TTC549 (cell line): ENCODE data around the gene TIMP3.

ENCODE experiments used
- FAIRE-seq: peaks from 2 replicates; lab custom pipeline; 2012; peaks lifted over from hg19 to GRCh38; lab: Jason Lieb, UNC

Gene TIMP3

GRCh38 chr22:32809786-32810554 is 8.5 kb downstream of the TIMP3 start:
- FAIRE-seq, result no peak

- no peak for FAIRE-seq
Measured at GRCh38 chr22:32810555-32811133, 9.1 kb downstream of the TIMP3 start.

DNA sequence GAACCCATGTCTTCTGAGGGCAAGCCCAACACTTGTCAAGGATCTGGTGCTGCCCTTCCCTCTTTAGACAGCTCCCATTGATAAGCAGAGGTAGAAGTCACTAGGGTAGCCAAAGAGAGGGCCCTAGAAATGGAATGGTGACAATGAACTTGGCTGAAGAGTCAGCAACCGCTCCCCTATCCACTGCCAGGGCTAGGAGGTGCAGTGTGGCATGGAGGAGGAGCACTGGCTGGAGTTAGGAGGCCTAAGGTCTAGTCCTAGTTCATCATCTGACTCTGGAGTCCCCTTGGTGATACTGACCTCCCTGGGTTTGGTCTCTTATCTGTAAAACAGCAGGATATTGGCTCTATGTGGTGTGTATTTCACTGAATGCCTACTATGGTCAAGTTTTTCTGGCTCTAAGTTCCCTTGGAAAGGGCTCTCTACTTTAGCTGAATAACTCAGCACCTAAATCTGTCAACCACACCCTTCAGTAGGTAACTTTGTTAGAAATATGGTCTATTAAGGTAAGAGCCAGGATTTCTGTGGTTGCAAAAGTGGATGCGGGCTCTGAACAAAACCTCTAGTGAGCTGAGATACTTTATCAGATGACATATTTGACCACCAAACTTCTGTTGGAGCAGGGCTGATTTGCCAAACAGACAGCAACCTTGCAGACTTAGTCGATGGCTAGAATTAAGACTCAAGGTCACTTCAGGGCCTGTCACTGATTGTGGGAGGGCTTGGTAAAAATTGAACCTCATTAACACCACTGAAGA is 10.5 kb downstream of the TIMP3 start:
- no peak for FAIRE-seq

GRCh38 chr22:32814285-32814860 is 12.9 kb downstream of the TIMP3 start:
- no peak for FAIRE-seq

DNA sequence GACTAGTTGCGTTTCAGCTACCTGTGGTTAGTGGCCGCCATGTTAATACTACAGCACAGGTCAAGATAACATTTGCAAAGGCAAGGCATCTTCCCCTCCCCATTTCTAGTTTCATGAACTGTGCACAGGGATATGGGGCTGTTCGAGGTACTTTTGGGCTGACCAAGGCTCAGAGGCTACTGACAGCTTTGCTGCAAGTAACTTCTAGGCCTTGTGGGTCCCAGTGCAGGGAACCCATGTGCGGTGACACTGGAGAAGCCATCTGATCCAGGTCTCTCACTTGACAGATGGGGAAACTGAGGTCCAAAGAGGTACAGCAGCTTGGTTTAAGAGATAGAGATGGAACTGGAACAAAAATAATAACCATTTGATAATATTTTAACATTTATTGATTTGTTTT is 13.6 kb downstream of the TIMP3 start:
- FAIRE-seq, result no peak

DNA sequence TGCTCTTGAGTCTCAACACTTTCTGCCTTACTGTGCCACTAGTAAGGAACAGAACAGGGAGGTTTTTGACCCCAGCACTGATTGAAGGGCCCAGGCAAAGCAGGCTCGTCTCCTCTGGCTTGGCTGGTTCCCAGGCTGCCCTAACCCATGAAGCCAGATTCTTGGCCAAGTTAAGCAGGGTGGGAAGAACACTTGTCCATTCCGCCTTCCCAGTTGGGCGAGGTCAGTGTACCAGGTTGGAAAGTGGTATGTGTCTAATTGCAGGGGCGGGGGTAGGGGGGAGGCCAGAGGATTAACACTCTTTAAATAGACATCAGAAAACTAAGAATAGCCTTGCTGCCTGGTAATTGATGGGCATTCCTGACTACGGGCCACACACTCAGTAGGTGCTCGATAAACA is 14.4 kb downstream of the TIMP3 start:
- FAIRE-seq, result no peak

- FAIRE-seq, result no peak
Measured at GRCh38 chr22:32817137-32817730, 15.7 kb downstream of the TIMP3 start.

DNA sequence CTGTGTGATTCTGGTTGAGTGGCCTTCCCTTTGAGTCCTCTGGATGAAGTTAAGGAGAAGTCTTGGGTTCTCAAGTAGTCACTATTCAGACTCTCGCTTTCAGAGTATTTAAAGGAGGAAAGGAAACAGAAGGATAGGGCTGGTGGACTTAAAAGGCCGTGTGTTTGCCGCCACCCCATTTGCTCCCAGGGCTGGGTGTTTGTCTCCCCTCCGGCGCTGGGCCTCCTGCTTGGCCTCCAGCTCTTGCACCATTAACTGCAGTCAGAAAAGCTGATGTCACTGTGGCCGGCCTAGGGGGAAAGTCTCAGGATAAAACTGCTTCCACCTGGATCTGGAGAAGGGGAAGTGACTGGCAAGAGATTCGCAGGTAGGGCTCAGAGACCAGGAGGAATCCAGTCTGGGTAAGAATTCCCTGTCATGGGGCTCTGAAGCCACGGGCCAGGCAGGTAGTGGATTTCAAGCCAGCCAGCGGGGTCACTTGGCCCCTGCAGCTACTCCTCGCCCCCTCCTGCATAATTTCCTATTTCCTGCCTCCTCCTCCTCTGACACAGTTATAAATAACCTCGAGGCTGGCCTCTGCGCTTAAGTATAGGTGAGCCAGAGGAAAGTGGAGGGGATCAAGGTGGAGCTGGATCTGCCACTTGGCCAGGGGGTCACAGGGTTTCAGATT is 17.1 kb downstream of the TIMP3 start:
- FAIRE-seq, result no peak

DNA sequence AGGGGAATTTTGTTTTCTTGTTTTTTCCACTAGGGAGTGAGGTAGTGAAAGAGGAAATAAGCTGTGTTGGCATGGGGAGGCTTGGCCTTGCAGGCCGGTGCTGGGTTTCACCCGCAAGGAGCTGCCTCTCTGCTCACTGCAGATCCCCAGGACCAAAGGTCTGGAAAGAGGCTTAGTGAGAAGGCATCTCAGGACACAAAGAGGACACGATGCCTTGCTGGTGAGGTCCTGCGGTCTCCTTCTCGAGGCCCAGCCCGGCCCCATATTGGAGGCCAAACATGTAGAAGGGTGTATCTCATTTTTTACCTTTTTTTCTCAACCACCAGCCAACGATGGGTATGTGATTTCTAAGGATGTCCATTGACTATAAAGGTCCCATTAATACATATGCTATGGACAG is 17.6 kb downstream of the TIMP3 start:
- FAIRE-seq, result no peak

- no peak for FAIRE-seq
Measured at GRCh38 chr22:32820131-32821119, 18.9 kb downstream of the TIMP3 start.

- FAIRE-seq, result no peak
Measured at GRCh38 chr22:32822179-32822877, 20.8 kb downstream of the TIMP3 start.

DNA sequence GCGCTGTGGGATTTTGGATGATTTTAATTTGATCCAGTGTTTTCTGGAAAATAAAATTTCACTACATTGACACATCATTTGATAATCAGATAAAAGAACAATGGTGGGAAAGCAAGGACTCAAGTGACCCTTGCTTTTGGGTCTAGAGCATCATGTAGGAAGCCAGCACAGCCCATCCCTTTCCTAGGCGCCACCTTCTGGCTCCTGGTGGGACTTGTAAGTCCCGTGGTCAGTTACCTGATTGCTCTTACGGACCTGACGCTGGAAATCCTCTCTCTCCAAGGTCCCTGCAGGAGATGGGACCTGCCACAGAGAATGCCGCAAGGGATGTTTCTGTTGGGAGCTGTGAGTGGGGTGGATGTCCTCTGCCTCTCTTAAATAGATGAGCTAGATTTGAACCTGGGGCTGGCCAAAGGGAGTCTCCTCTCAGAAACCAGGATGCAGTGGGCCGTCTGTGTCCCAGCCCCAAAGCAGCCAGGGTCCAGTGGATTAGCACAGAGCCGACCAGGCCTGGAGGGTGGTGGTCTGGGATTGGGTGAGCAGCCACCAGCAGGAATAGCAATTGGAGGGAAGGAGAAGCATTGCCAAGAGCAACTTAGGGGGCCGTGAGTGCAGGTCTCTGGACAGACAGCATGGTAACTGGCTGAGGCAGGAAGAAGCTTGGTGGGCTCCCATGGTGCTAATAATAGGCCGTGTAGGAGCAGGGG is 21.7 kb downstream of the TIMP3 start:
- no peak for FAIRE-seq

- no peak for FAIRE-seq
Measured at GRCh38 chr22:32824531-32825312, 23.2 kb downstream of the TIMP3 start.

DNA sequence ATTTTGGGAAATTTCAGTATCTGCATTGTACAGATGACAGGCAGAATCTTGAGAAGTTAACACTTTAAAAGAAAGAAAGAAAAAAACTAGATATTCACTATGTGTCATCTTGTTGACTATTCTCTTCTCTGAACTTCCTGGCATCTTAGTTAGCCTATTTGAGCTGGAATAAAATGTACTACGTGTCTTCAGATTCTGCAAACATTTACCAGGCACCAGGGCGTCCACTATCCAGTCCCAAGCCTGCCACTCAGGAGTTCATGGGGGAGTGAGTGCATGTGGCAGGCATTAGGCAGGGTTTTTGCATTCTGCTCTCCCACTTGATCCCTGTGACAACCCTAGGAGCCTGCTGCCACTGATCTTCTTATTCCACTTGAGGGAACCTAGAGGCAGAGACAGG is 25.0 kb downstream of the TIMP3 start:
- FAIRE-seq, result no peak

- FAIRE-seq, result no peak
Measured at GRCh38 chr22:32827049-32827602, 25.6 kb downstream of the TIMP3 start.

GRCh38 chr22:32828150-32828549 is 26.6 kb downstream of the TIMP3 start:
- FAIRE-seq, result no peak

- no peak for FAIRE-seq
Measured at GRCh38 chr22:32828561-32828960, 27.1 kb downstream of the TIMP3 start.

DNA sequence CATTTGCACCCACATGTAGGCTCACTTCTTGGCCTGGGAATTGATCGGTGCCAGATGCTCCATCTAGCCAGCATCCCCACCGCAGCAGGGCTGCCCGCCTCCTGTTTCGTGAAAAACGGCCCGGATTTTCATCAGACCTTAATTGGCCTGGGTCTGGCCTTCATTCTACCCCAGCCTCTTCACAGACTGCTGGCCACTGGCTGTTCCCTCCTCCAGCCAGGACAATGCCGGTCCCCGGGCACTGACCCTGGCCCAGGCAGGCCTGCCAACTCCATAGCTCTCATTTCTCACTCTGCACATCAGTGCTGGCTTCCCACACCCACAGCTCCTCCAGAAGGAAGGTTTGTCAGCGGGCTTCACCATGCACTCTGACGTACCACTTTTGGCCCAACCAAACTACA is 27.9 kb downstream of the TIMP3 start:
- FAIRE-seq, result no peak
